DND-41 (cell line): ENCODE measurements around the gene OBSCN.

Experiments used
- ATAC-seq: fragments of 200-7000 bp; cut with Tn5 transposase; 3 replicates; pipeline ENCODE4 v1.9.1; 2021; ENCODE audit warnings: low read depth; ENCODE audit not compliant: insufficient read depth
- DNase-seq: peaks from one replicate; pipeline ENCODE4 v3.0.0-alpha.2; 2020
- H2AFZ ChIP-seq: 2 replicates; pipeline ENCODE4 v1.6.0; 2012; ENCODE audit warnings: low read depth, low read length
- H3K27ac ChIP-seq: 2 replicates; pipeline ENCODE4 v1.5.1; 2012; ENCODE audit warnings: low read length, inconsistent platforms
- H3K27me3 ChIP-seq: fragments of 200-600 bp; sonication (generic); 2 replicates; pipeline ENCODE4 v1.6.0; 2012; ENCODE audit warnings: low read length, mild to moderate bottlenecking, inconsistent platforms; ENCODE audit not compliant: insufficient read depth, poor library complexity
- H3K36me3 ChIP-seq: 2 replicates; pipeline ENCODE4 v1.5.1; 2012; ENCODE audit warnings: low read length, inconsistent platforms; ENCODE audit not compliant: insufficient read depth
- H3K4me1 ChIP-seq: 2 replicates; pipeline ENCODE4 v1.5.1; 2012; ENCODE audit warnings: mild to moderate bottlenecking, low read length; ENCODE audit not compliant: insufficient read depth
- H3K4me2 ChIP-seq: 2 replicates; pipeline ENCODE4 v1.6.0; 2012; ENCODE audit warnings: mild to moderate bottlenecking, moderate library complexity, low read length, inconsistent platforms; ENCODE audit not compliant: insufficient read depth
- H3K4me3 ChIP-seq, 2 experiments: fragments of 200-600 bp in 1 of 2; shearing (Covaris generic) in 1 of 2; 2 replicates each; pipeline ENCODE4 v1.5.1; 2012 to 2016; ENCODE audit warnings: inconsistent platforms in 2 of 2, low read length in 2 of 2, mild to moderate bottlenecking in 2 of 2, low read depth in 1 of 2, moderate library complexity in 1 of 2
- H3K79me2 ChIP-seq: 2 replicates; pipeline ENCODE4 v1.6.0; 2012; ENCODE audit warnings: low read length, inconsistent platforms; ENCODE audit not compliant: insufficient read depth
- H3K9ac ChIP-seq: 2 replicates; pipeline ENCODE4 v1.6.0; 2012; ENCODE audit warnings: low read depth, mild to moderate bottlenecking, inconsistent platforms, low read length, moderate library complexity
- H3K9me3 ChIP-seq: 2 replicates; pipeline ENCODE4 v1.5.1; 2012; ENCODE audit warnings: low read length, moderate library complexity, mild to moderate bottlenecking, inconsistent platforms; ENCODE audit not compliant: insufficient read depth, severe bottlenecking
- H4K20me1 ChIP-seq: 2 replicates; pipeline ENCODE4 v1.6.0; 2012; ENCODE audit warnings: low read length; ENCODE audit not compliant: insufficient read depth
- CTCF ChIP-seq: IDR thresholded peaks from 2 replicates; pipeline ENCODE4 v1.5.1; 2012; ENCODE audit warnings: borderline replicate concordance, low read length, moderate library complexity, mild to moderate bottlenecking; ENCODE audit not compliant: poor library complexity, severe bottlenecking; ENCODE audit errors: extremely low read depth
- EZH2 ChIP-seq: IDR thresholded peaks from 3 replicates; pipeline ENCODE4 v1.6.1; 2012; ENCODE audit warnings: borderline replicate concordance, low read depth, mild to moderate bottlenecking, moderate library complexity, low read length, inconsistent platforms; ENCODE audit not compliant: severe bottlenecking

The OBSCN gene

GRCh38 chr1:228381356-228381755 is 173.5 kb downstream of the OBSCN start:
- Histone ChIP-seq H3K4me1 (no peaks in the 10 kb centered on the region), H3K27me3 (no peaks in the 10 kb centered on the region), H3K27ac (no peak overlapping the region), H3K9me3 (no peaks in the 10 kb centered on the region), H4K20me1 (no peaks in the 10 kb centered on the region), H3K4me3 (no peak overlapping the region), H2AFZ (no peak overlapping the region), H3K36me3 (no peaks in the 10 kb centered on the region), H3K79me2 (no peaks in the 10 kb centered on the region), H3K9ac (no peak overlapping the region), H3K4me2 (no peak overlapping the region)
- DNase-seq = no peak
- no peak for ATAC-seq
- TF ChIP-seq EZH2 = no peak
- TF ChIP-seq CTCF = no peak

- Histone ChIP-seq H3K4me2 (no peak overlapping the region), H3K79me2 (no peaks in the 10 kb centered on the region), H3K4me1 (no peaks in the 10 kb centered on the region), H4K20me1 (no peaks in the 10 kb centered on the region), H3K36me3 (no peaks in the 10 kb centered on the region), H3K27ac (no peak overlapping the region), H3K9me3 (no peaks in the 10 kb centered on the region), H3K4me3 (no peak overlapping the region), H3K9ac (no peak overlapping the region), H3K27me3 (no peaks in the 10 kb centered on the region), H2AFZ (no peak overlapping the region)
- TF ChIP-seq EZH2 (no peak), CTCF (no peak)
- DNase-seq (no peak), ATAC-seq (no peak)
Measured at GRCh38 chr1:228383773-228384172, 175.9 kb downstream of the OBSCN start.

GRCh38 chr1:228385232-228385631 is 177.4 kb downstream of the OBSCN start:
- no peaks in the 10 kb centered on the region for H4K20me1 ChIP-seq
- no peaks in the 10 kb centered on the region for H3K79me2 ChIP-seq
- H3K9me3 ChIP-seq = no peaks in the 10 kb centered on the region
- H2AFZ ChIP-seq = no peak overlapping the region
- ATAC-seq = no peak
- no peaks in the 10 kb centered on the region for H3K4me1 ChIP-seq
- no peak overlapping the region for H3K4me2 ChIP-seq
- H3K9ac ChIP-seq = no peak overlapping the region
- H3K27me3 ChIP-seq = no peaks in the 10 kb centered on the region
- H3K4me3 ChIP-seq = no peak overlapping the region
- H3K27ac ChIP-seq = no peak overlapping the region
- TF ChIP-seq EZH2 = no peak
- no peak for TF ChIP-seq CTCF
- no peak for DNase-seq
- H3K36me3 ChIP-seq = no peaks in the 10 kb centered on the region

- Histone ChIP-seq H3K4me1 (no peaks in the 10 kb centered on the region), H2AFZ (no peak overlapping the region), H3K9ac (no peak overlapping the region), H3K4me2 (no peak overlapping the region), H3K27ac (no peak overlapping the region), H3K9me3 (no peaks in the 10 kb centered on the region), H3K36me3 (no peaks in the 10 kb centered on the region), H3K79me2 (no peaks in the 10 kb centered on the region), H3K4me3 (no peak overlapping the region), H3K27me3 (no peaks in the 10 kb centered on the region), H4K20me1 (peaks cover 10% of the 10 kb centered on the region)
- no peak for TF ChIP-seq CTCF
- no peak for TF ChIP-seq EZH2
- ATAC-seq = no peak
- DNase-seq = no peak
Measured at GRCh38 chr1:228387321-228387720, 179.5 kb downstream of the OBSCN start.
